Thymus (tissue), 11 donors: Measurements from ENCODE around the gene SART3. TPM values are rescaled to one million over a fixed set of nuclear protein-coding genes. Genes with fewer than 3 reads are reported as not detected.
"Not testable (repeated sequence)": the region's sequence is repeated elsewhere in the genome, so short reads cannot be mapped to it uniquely, and the experiment has no call there.

Experiments used
- DNase-seq, 9 donors: peaks; one replicate each; pipeline ENCODE4 v3.0.0-alpha.2; 2013; ENCODE audit warnings: low spot score in 9 of 9, low read depth in 6 of 9, missing footprints in 1 of 9
- H3K27ac ChIP-seq, 2 donors: one replicate each; pipeline ENCODE4 v1.5.1; 2013; ENCODE audit warnings: control low read depth in 1 of 2, low read depth in 1 of 2, low read length in 1 of 2, mild to moderate bottlenecking in 1 of 2, moderate library complexity in 1 of 2
- H3K27me3 ChIP-seq, 2 donors: one replicate each; pipeline ENCODE4 v1.5.1; 2013; ENCODE audit warnings: low read length in 1 of 2; ENCODE audit not compliant: control insufficient read depth in 2 of 2, insufficient read depth in 1 of 2
- H3K36me3 ChIP-seq, 2 donors: one replicate each; pipeline ENCODE4 v1.5.1; 2013; ENCODE audit warnings: low read length in 1 of 2, mild to moderate bottlenecking in 1 of 2, moderate library complexity in 1 of 2; ENCODE audit not compliant: control insufficient read depth in 2 of 2, insufficient read depth in 2 of 2
- H3K4me1 ChIP-seq, 2 donors: one replicate each; pipeline ENCODE4 v1.5.1; 2013; ENCODE audit warnings: low read length in 2 of 2; ENCODE audit not compliant: control insufficient read depth in 2 of 2, insufficient read depth in 2 of 2
- H3K4me3 ChIP-seq, 2 donors: one replicate each; pipeline ENCODE4 v1.5.1; 2013; ENCODE audit warnings: low read length in 2 of 2, control low read depth in 1 of 2, mild to moderate bottlenecking in 1 of 2
- H3K9me3 ChIP-seq, 2 donors: one replicate each; pipeline ENCODE4 v1.5.1; 2013; ENCODE audit warnings: low read length in 1 of 2, mild to moderate bottlenecking in 1 of 2; ENCODE audit not compliant: control insufficient read depth in 2 of 2, insufficient read depth in 1 of 2
- whole genome bisulfite sequencing: extraction: QIAGEN DNeasy Blood & Tissue Kit; methylation state at CpG from one replicate; pipeline ENCODE4 v1.1.7; 2013; 5-methylcytosine and 5-hydroxymethylcytosine counted together
- polyA plus RNA-seq: library from polyadenylated mRNA; stranded (reverse); fragments of 200-250 nt; gene quantifications from one replicate; pipeline ENCODE4 v1.2.3, GENCODE V29; 2013
- total RNA-seq: library from RNA; stranded (reverse); fragments of 120-200 nt; gene quantifications from one replicate; pipeline ENCODE4 v1.2.4, GENCODE V29; 2013
- donor health status: healthy.

Gene SART3
- total and polyA plus RNA-seq, 2 donors: 21.0 to 45.2 TPM

DNA sequence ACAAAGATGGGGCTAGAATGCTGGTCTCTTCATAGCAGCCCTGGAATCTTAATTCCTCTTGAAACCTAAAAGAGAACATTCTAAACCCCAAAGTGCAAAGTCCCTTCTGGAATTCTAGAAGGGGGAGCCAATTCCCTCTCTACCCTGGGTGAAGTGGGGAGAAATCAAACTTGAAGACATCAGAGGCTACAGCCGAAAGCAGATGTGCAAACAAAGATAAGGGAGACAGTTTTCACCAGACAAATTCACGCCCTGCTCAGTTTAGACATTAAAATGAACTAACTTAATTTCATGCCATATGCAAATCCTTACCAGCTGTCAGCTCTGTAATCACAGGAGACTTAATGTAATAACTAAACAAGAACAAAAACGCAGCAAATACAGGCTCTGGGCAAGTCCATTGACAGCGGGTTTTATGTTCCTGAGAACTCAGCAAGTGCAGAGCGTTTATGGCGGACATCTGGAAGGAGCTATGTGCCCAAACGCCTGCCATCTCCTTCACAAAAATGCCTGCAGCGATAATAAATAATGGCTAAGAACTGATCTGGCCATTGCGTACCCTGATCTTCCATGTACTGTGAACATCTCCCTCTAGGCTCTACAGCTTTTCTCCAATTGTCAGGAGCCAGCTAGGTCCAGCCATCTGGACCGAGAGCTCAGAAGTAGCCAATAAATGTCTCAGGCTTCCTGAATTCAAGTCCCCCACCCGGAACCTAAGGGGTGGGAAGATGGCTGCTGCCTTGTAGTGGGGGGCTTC is 65.0 kb downstream of the SART3 start:
- 87% methylated on average over 11 of the region's 11 CpGs for WGBS
- H3K27me3 ChIP-seq: no peaks in the 10 kb centered on the region
- DNase-seq: no peak

DNA sequence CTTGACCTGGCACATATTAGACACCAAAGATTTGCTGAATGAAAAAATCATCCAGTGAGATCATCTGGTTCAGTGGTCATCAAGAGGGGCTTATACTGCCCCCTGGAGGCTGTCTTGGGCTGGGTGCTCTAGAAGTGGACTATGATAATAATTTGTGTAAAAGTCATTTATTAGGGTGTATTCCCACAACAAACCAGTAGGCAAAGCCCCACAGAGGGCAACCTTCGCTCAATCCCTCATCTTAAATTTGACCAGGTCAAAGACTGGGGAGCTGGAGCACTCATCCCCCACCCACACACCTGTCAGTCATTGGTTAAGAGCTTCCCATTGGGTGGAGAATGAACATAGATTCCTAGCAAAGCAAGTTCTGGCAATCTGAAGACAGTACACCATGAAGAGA is 65.9 kb downstream of the SART3 start:
- 36% methylated on average over 1 of the region's 1 CpG for WGBS
- H3K4me1 ChIP-seq: no peaks in the 10 kb centered on the region
- H3K9me3 ChIP-seq: no peaks in the 10 kb centered on the region
- no peak overlapping the region for H3K4me3 ChIP-seq
- no peaks in the 10 kb centered on the region for H3K27me3 ChIP-seq
- no peak for DNase-seq
- no peaks in the 10 kb centered on the region for H3K36me3 ChIP-seq
- no peak overlapping the region for H3K27ac ChIP-seq

More for the DNA sequence above, 65.0 kb downstream of the SART3 start:
- Histone ChIP-seq H3K27ac (no peak overlapping the region), H3K4me3 (no peak overlapping the region), H3K36me3 (no peaks in the 10 kb centered on the region), H3K4me1 (no peaks in the 10 kb centered on the region), H3K9me3 (no peaks in the 10 kb centered on the region)

GRCh38 chr12:108491256-108491655 is 69.7 kb downstream of the SART3 start:
- Histone ChIP-seq H3K36me3 (no peaks in the 10 kb centered on the region), H3K4me3 (no peak overlapping the region), H3K4me1 (no peaks in the 10 kb centered on the region), H3K27ac (no peak overlapping the region), H3K9me3 (no peaks in the 10 kb centered on the region), H3K27me3 (no peaks in the 10 kb centered on the region)
- 84% methylated on average over 2 of the region's 2 CpGs for WGBS
- DNase-seq: no peak

- not testable (repeated sequence) for H3K4me3 ChIP-seq, H3K36me3 ChIP-seq, H3K9me3 ChIP-seq, H3K27ac ChIP-seq, DNase-seq, H3K4me1 ChIP-seq, H3K27me3 ChIP-seq
- WGBS: 90% methylated on average over 4 of the region's 4 CpGs
Measured at GRCh38 chr12:108487029-108487428, 73.9 kb downstream of the SART3 start.

GRCh38 chr12:108485371-108485770 is 75.6 kb downstream of the SART3 start:
- DNase-seq, H3K4me1 ChIP-seq, H3K27ac ChIP-seq, H3K27me3 ChIP-seq, H3K4me3 ChIP-seq, H3K36me3 ChIP-seq, H3K9me3 ChIP-seq: not testable (repeated sequence)
- 80% methylated on average over 7 of the region's 7 CpGs for WGBS

GRCh38 chr12:108484845-108485244 is 76.1 kb downstream of the SART3 start:
- WGBS: 86% methylated on average over 2 of the region's 2 CpGs
- no peak overlapping the region for H3K27ac ChIP-seq
- H3K9me3 ChIP-seq: no peaks in the 10 kb centered on the region

DNA sequence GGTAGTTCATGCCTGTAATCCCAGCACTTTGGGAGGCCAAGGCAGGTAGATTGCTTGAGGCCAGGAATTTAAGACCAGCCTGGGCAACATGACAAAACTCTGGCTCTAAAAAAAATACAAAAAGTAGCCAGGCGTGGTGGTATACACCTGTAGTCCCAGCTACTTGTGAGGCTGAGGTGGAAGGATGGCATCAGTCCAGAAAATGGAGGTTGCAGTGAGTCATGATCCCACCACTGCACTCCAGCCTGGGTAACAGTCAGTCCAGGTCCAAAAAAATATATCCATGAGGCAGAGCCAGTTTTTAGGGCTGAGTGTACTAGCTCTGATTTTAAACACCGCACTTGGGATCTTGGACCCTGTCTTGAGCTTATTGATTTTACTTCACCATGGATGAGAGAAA is 76.5 kb downstream of the SART3 start:
- H3K27ac ChIP-seq: no peak overlapping the region
- no peaks in the 10 kb centered on the region for H3K27me3 ChIP-seq
- no peaks in the 10 kb centered on the region for H3K9me3 ChIP-seq
- WGBS: 87% methylated on average over 2 of the region's 2 CpGs
- no peak for DNase-seq
- H3K4me1 ChIP-seq: no peaks in the 10 kb centered on the region
- no peaks in the 10 kb centered on the region for H3K36me3 ChIP-seq
- H3K4me3 ChIP-seq: no peak overlapping the region

More at GRCh38 chr12:108484845-108485244, 76.1 kb downstream of the SART3 start:
- H3K27me3 ChIP-seq: no peaks in the 10 kb centered on the region
- H3K36me3 ChIP-seq: no peaks in the 10 kb centered on the region
- DNase-seq: no peak
- H3K4me1 ChIP-seq: no peaks in the 10 kb centered on the region
- no peak overlapping the region for H3K4me3 ChIP-seq

DNA sequence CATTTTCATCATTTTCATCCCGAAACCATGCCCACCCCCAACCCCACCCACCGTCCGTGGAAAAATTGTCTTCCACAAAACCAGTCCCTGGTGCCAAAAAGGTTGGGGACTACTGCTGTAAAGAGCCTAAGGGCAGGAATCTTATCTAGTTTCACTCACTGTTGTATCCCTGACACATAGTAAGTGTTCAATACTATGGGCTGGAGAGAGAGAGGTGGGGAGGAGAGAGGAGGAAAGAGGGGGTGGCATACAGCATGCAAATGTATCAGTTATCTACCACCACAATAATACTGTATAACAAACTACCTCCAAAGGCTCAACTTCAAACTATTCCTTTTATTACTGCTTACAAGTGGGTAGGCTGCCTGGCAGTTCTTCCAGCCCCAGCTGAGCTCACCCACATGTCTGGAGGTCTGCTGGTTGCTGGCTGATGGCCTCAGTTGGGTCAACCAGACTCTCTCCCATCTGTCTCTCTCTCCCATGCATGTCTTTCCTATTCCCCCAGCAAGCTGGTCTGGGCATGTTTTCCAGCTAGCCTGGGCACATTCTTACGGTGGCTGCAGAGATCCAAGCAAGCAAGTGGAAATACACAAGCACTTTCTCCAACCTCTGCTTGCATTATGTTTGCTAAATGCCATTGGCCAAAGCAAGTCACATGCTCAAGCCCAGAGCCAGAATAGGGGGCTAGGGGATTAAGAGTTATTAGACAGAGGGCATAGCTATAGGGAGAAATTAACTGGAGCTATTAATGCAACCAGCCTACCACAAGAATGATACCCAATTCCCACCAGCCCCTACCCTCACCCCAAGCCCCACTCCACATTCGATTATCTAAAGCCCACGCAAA is 77.5 kb downstream of the SART3 start:
- WGBS: 74% methylated on average over 6 of the region's 6 CpGs
- no peaks in the 10 kb centered on the region for H3K27me3 ChIP-seq
- DNase-seq: no peak

DNA sequence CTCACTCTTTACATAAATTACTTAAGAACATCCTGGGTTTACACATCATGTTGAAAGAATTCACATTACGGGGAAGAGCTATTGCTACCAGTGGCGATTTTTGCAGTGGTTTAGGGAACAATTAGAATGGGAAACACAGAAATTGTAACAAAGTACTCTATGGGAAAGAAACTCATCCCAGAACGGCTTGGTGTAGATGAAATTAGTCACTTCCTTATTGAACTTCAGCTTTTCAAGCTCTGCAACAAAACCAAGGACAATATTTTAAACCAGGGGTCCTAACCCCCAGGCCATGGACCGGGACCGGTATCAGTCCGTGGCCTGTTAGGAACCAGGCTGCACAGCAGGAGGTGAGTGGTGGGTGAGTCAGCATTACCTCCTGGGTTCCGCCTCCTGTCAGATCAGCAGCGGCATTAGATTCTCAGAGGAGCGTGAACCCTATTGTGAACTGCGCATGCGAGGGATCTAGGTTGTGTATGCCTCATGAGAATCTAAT is 78.2 kb downstream of the SART3 start:
- Histone ChIP-seq H3K4me3 (no peak overlapping the region), H3K9me3 (no peaks in the 10 kb centered on the region), H3K27ac (no peak overlapping the region), H3K36me3 (no peaks in the 10 kb centered on the region), H3K27me3 (no peaks in the 10 kb centered on the region), H3K4me1 (no peaks in the 10 kb centered on the region)
- no peak for DNase-seq
- WGBS: 65% methylated on average over 11 of the region's 11 CpGs

More for the DNA sequence above, 77.5 kb downstream of the SART3 start:
- Histone ChIP-seq H3K4me3 (no peak overlapping the region), H3K27ac (no peak overlapping the region), H3K4me1 (no peaks in the 10 kb centered on the region), H3K9me3 (no peaks in the 10 kb centered on the region), H3K36me3 (no peaks in the 10 kb centered on the region)
